ENCODE data around the gene RTN4R. TPM values are rescaled to one million over a fixed set of nuclear protein-coding genes. Genes with fewer than 3 reads are reported as not detected.
A peak's percentile ranks its signal among the peaks of the same experiment; 100 is the strongest.

The RTN4R gene
- total and polyA plus RNA-seq, 9 of the 15 experiments (the other 6 are each of a cell fraction or from before 2014, with no cell fraction given): 0.04 to 2.8 (median 1.4) TPM; not detected in 3

DNA sequence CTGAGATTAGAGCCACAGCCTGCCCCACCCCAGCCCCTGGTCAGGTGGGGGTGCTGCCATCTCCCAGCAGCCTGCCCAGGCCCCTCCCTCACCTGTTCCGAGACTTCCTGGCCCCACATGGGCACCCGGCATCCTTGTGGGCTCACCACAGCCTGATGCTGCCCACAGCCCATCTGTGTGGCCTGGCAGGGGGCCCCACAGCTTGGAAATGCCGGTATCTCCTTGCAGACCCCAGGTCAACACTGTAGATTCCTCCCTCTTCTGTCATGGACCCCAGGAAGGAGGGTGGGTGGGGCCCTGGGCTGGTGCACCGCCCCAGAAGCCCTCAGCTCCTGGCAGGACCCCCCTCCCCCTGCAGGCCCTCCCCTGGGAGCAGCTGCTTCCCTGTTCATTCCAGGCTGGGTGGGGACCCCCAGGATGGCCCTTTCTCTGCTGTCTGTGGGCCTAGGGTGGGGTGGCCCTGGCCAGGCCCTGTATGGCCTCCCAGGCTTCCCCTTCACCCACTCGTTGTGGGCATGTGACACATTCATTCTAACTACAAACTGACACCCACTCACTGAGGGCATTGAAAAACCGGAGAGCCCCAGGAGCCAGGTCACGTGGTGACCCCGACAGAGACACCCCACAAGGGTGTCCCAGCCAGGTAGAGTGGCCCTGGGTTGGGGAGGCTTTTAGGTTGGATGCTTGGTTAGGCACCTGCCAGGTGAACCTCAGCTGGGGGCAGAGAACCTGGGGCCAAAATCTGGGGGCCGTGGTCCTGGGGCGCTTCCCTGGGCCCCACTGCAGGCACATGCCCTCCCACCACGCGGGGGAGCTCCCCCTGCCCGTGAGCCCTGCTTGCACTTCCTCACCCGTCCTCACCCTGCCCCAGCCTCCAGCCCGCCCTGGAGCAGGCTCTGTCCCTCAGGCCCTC, 73.2 kb downstream of the RTN4R start (continued):
- TF ChIP-seq, protein P1, sequence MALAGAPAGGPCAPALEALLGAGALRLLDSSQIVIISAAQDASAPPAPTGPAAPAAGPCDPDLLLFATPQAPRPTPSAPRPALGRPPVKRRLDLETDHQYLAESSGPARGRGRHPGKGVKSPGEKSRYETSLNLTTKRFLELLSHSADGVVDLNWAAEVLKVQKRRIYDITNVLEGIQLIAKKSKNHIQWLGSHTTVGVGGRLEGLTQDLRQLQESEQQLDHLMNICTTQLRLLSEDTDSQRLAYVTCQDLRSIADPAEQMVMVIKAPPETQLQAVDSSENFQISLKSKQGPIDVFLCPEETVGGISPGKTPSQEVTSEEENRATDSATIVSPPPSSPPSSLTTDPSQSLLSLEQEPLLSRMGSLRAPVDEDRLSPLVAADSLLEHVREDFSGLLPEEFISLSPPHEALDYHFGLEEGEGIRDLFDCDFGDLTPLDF (CRISPR knock-in tag; IDR thresholded peaks at IDR 0.05): no peak
- TF ChIP-seq SUPT5H (IDR thresholded peaks at IDR 0.05): no peak
- TF ChIP-seq, protein P2, sequence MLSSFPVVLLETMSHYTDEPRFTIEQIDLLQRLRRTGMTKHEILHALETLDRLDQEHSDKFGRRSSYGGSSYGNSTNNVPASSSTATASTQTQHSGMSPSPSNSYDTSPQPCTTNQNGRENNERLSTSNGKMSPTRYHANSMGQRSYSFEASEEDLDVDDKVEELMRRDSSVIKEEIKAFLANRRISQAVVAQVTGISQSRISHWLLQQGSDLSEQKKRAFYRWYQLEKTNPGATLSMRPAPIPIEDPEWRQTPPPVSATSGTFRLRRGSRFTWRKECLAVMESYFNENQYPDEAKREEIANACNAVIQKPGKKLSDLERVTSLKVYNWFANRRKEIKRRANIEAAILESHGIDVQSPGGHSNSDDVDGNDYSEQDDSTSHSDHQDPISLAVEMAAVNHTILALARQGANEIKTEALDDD (IDR thresholded peaks at IDR 0.05): no peak
- TF ChIP-seq, protein P3, sequence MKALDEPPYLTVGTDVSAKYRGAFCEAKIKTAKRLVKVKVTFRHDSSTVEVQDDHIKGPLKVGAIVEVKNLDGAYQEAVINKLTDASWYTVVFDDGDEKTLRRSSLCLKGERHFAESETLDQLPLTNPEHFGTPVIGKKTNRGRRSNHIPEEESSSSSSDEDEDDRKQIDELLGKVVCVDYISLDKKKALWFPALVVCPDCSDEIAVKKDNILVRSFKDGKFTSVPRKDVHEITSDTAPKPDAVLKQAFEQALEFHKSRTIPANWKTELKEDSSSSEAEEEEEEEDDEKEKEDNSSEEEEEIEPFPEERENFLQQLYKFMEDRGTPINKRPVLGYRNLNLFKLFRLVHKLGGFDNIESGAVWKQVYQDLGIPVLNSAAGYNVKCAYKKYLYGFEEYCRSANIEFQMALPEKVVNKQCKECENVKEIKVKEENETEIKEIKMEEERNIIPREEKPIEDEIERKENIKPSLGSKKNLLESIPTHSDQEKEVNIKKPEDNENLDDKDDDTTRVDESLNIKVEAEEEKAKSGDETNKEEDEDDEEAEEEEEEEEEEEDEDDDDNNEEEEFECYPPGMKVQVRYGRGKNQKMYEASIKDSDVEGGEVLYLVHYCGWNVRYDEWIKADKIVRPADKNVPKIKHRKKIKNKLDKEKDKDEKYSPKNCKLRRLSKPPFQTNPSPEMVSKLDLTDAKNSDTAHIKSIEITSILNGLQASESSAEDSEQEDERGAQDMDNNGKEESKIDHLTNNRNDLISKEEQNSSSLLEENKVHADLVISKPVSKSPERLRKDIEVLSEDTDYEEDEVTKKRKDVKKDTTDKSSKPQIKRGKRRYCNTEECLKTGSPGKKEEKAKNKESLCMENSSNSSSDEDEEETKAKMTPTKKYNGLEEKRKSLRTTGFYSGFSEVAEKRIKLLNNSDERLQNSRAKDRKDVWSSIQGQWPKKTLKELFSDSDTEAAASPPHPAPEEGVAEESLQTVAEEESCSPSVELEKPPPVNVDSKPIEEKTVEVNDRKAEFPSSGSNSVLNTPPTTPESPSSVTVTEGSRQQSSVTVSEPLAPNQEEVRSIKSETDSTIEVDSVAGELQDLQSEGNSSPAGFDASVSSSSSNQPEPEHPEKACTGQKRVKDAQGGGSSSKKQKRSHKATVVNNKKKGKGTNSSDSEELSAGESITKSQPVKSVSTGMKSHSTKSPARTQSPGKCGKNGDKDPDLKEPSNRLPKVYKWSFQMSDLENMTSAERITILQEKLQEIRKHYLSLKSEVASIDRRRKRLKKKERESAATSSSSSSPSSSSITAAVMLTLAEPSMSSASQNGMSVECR (CRISPR knock-in tag; IDR thresholded peaks at IDR 0.05): no peak
- no peak for TF ChIP-seq TCF7 (IDR thresholded peaks at IDR 0.05; ENCODE audit: borderline replicate concordance)
- TF ChIP-seq OTX1 (CRISPR knock-in tag; IDR thresholded peaks at IDR 0.05): no peak
- no peak for TF ChIP-seq ZBTB43 (CRISPR knock-in tag; IDR thresholded peaks at IDR 0.05)
- no peak for TF ChIP-seq HDAC2 (IDR thresholded peaks at IDR 0.05)
- TF ChIP-seq, protein P4, sequence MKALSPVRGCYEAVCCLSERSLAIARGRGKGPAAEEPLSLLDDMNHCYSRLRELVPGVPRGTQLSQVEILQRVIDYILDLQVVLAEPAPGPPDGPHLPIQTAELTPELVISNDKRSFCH (CRISPR knock-in tag; IDR thresholded peaks at IDR 0.05): no peak
- TF ChIP-seq, protein P4 (tag; IDR thresholded peaks at IDR 0.05): no peak
- no peak for TF ChIP-seq BCLAF1 (IDR thresholded peaks at IDR 0.05; ENCODE audit: borderline replicate concordance in 1 of 2, control insufficient read depth in 1 of 2, low read depth in 2 of 2, low read length in 1 of 2)
- peak in 1 of 2 experiments; percentile 29; a peak in 1 of 4 replicates for TF ChIP-seq RAD21 (CRISPR knock-in tag; conservative IDR thresholded peaks at IDR 0.05 in 1 of 2, IDR thresholded peaks at IDR 0.05 in 1 of 2)
- TF ChIP-seq ELF2 (CRISPR knock-in tag; IDR thresholded peaks at IDR 0.05): no peak
- no peak for TF ChIP-seq TARDBP (IDR thresholded peaks at IDR 0.05)
- TF ChIP-seq STAT5B (CRISPR knock-in tag; IDR thresholded peaks at IDR 0.05): no peak

Data from K562 (cell line).